ENCODE data around the gene DMD.

DNA sequence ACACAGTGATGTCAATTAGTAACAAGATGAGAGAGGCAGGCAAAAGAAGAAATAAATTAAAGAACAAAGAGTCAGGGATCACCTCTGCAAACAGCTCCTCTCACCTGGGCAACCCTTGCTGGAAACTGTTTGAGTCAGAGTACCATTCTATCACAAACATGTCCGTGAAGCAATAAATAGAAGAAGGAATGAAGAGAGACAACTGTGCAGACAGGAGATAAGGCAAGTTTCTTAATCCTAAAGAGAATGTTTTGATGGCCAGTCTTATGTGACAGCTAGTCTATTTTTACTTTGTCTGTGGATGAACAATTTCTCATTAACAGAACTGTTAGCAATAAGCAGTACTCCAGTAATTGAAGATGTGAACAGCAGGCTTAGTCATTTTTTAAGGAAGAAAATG is 422.4 kb downstream of the DMD start:
- TF ChIP-seq, protein P1, sequence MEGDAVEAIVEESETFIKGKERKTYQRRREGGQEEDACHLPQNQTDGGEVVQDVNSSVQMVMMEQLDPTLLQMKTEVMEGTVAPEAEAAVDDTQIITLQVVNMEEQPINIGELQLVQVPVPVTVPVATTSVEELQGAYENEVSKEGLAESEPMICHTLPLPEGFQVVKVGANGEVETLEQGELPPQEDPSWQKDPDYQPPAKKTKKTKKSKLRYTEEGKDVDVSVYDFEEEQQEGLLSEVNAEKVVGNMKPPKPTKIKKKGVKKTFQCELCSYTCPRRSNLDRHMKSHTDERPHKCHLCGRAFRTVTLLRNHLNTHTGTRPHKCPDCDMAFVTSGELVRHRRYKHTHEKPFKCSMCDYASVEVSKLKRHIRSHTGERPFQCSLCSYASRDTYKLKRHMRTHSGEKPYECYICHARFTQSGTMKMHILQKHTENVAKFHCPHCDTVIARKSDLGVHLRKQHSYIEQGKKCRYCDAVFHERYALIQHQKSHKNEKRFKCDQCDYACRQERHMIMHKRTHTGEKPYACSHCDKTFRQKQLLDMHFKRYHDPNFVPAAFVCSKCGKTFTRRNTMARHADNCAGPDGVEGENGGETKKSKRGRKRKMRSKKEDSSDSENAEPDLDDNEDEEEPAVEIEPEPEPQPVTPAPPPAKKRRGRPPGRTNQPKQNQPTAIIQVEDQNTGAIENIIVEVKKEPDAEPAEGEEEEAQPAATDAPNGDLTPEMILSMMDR (IDR thresholded peaks at IDR 0.05; ENCODE audit: control extremely low read depth in 1 of 3, insufficient read depth in 1 of 3, low read depth in 1 of 3, low read length in 3 of 3): no peak
- TF ChIP-seq SRF (IDR thresholded peaks at IDR 0.05; ENCODE audit: low read depth, low read length) (no peak), RBBP5 (IDR thresholded peaks at IDR 0.05; ENCODE audit: borderline replicate concordance, low read depth, low read length) (no peak), USF2 (IDR thresholded peaks at IDR 0.05; ENCODE audit: low read length) (no peak), SP1 (IDR thresholded peaks at IDR 0.05; ENCODE audit: low read depth, low read length) (no peak), RNF2 (IDR thresholded peaks at IDR 0.05; ENCODE audit: borderline replicate concordance, low read depth, low read length, missing control alignments, poor library complexity, severe bottlenecking) (no peak), POLR2A (IDR thresholded peaks at IDR 0.05; ENCODE audit: control extremely low read depth in 1 of 2, low read depth in 2 of 2, low read length in 2 of 2) (no peak), NRF1 (IDR thresholded peaks at IDR 0.05; ENCODE audit: low read depth, low read length) (no peak)

Measured in H1 (cell line).